ENCODE measurements around the gene CPXM1. TPM values are rescaled to one million over a fixed set of nuclear protein-coding genes. Genes with fewer than 3 reads are reported as not detected.

The CPXM1 gene
- polyA plus RNA-seq, 3 donors = 0.05 TPM; not detected in 2

GRCh38 chr20:2760297-2760951, 40.0 kb downstream of the CPXM1 start:
- Mint-ChIP-seq H3K27me3 (ENCODE audit: low read depth in 3 of 3) (peaks cover 12 to 22% (median 13%) of the 10 kb centered on the region in 3 donors), H3K9me3 (peaks cover 0 to 5% (median 0%) of the 10 kb centered on the region in 7 donors), H3K36me3 (no peaks in the 10 kb centered on the region), H3K4me1 (no peaks in the 10 kb centered on the region), H3K4me3 (no peak overlapping the region), H3K27ac (no peak overlapping the region)
- Histone ChIP-seq H3K9me3 (replicated peaks in 1 of 2; ENCODE audit: control insufficient read depth in 1 of 2, insufficient read depth in 1 of 2, low read length in 2 of 2) (no peaks in the 10 kb centered on the region), H3K9ac (ENCODE audit: insufficient read depth, low read length, poor library complexity, severe bottlenecking) (no peak overlapping the region), H2AFZ (ENCODE audit: insufficient read depth, low read depth, low read length, poor library complexity, severe bottlenecking) (no peak overlapping the region), H4K20me1 (ENCODE audit: insufficient read depth, low read length) (no peaks in the 10 kb centered on the region), H3K27ac (ENCODE audit: low read depth in 1 of 2, low read length in 2 of 2) (no peak overlapping the region), H3K36me3 (replicated peaks in 1 of 2; ENCODE audit: control insufficient read depth in 1 of 2, insufficient read depth in 2 of 2, low read length in 2 of 2) (no peaks in the 10 kb centered on the region), H3K4me1 (ENCODE audit: control insufficient read depth in 1 of 2, insufficient read depth in 2 of 2, low read length in 2 of 2) (no peaks in the 10 kb centered on the region), H3K79me2 (ENCODE audit: insufficient read depth, low read length) (no peaks in the 10 kb centered on the region), H3K4me3 (replicated peaks in 1 of 3; ENCODE audit: low read depth in 2 of 3, low read length in 3 of 3) (no peak overlapping the region), H3K27me3 (ENCODE audit: control insufficient read depth in 2 of 2, insufficient read depth in 2 of 2, low read length in 2 of 2) (peaks cover 0 to 9% of the 10 kb centered on the region in 2 donors), H3K4me2 (replicated peaks; ENCODE audit: extremely low read depth, low read length, poor library complexity, severe bottlenecking) (no peak overlapping the region)
- intact Hi-C loops (cut with micrococcal nuclease) = no loop called here
- no peak for DNase-seq
- no peak for TF ChIP-seq CTCF (IDR thresholded peaks at IDR 0.05)
- 90% methylated on average over 4 of the region's 7 CpGs for WGBS (ENCODE audit: insufficient coverage)

DNA sequence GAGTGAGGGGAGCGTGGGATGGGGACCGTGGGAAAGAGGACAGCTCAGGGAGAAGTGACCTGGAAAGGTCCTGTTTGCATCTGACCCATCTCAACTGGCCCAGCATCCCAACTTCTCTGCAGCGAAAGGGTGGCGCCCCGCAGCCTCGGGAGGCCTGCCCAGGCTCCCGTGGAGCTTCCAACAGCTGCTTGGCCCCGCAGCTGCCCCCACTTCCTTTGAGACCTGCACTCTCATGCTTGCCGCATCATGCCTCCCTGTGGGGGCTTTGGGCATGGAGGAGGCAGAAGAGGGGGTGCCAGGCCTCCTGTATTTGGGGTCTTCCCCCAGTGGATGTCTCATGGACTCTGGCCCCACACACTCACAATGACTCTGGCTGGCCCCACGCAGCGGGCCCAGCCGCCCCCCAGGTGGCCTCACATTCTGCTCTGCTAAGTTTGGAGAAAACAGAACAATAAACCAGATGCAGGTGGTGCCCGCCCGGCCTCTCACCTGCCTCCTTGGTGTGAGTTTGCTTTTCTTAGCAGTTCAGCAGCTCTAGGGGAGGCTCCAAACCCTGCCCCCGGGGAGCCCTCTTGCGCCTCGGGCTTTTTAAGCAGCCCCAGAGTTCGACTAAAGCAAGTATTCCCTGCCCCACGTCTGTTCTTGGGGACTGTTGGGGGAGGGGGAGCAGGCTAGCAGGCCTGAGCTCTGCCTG, 40.7 kb downstream of the CPXM1 start:
- Mint-ChIP-seq H3K36me3 (no peaks in the 10 kb centered on the region), H3K27ac (no peak overlapping the region), H3K27me3 (ENCODE audit: low read depth in 3 of 3) (peaks cover 18 to 28% (median 18%) of the 10 kb centered on the region in 3 donors), H3K4me1 (no peaks in the 10 kb centered on the region), H3K4me3 (no peak overlapping the region), H3K9me3 (peaks cover 0 to 5% (median 0%) of the 10 kb centered on the region in 7 donors)
- Histone ChIP-seq H3K9ac (ENCODE audit: insufficient read depth, low read length, poor library complexity, severe bottlenecking) (no peak overlapping the region), H3K9me3 (replicated peaks in 1 of 2; ENCODE audit: control insufficient read depth in 1 of 2, insufficient read depth in 1 of 2, low read length in 2 of 2) (no peaks in the 10 kb centered on the region), H3K79me2 (ENCODE audit: insufficient read depth, low read length) (no peaks in the 10 kb centered on the region), H3K4me3 (replicated peaks in 1 of 3; ENCODE audit: low read depth in 2 of 3, low read length in 3 of 3) (no peak overlapping the region), H3K4me1 (ENCODE audit: control insufficient read depth in 1 of 2, insufficient read depth in 2 of 2, low read length in 2 of 2) (no peaks in the 10 kb centered on the region), H4K20me1 (ENCODE audit: insufficient read depth, low read length) (no peaks in the 10 kb centered on the region), H3K27me3 (ENCODE audit: control insufficient read depth in 2 of 2, insufficient read depth in 2 of 2, low read length in 2 of 2) (peaks cover 0 to 14% of the 10 kb centered on the region in 2 donors), H3K27ac (ENCODE audit: low read depth in 1 of 2, low read length in 2 of 2) (no peak overlapping the region), H3K36me3 (replicated peaks in 1 of 2; ENCODE audit: control insufficient read depth in 1 of 2, insufficient read depth in 2 of 2, low read length in 2 of 2) (no peaks in the 10 kb centered on the region), H2AFZ (ENCODE audit: insufficient read depth, low read depth, low read length, poor library complexity, severe bottlenecking) (no peak overlapping the region), H3K4me2 (replicated peaks; ENCODE audit: extremely low read depth, low read length, poor library complexity, severe bottlenecking) (no peak overlapping the region)
- WGBS (ENCODE audit: insufficient coverage) = 75% methylated on average over 11 of the region's 19 CpGs
- DNase-seq = no peak
- TF ChIP-seq CTCF (IDR thresholded peaks at IDR 0.05) = no peak
- intact Hi-C loops (cut with micrococcal nuclease) = no loop called here
